Lung microvascular endothelial cell (primary cell): Measurements from ENCODE around the gene ZNF600. TPM values are rescaled to one million over a fixed set of nuclear protein-coding genes. Genes with fewer than 3 reads are reported as not detected.
"Not testable (repeated sequence)": the region's sequence is repeated elsewhere in the genome, so short reads cannot be mapped to it uniquely, and the experiment has no call there.

Experiments used
- DNase-seq, 2 donors: peaks; one replicate each; pipeline versions ENCODE4 v3.0.0 to v3.0.0-alpha.2; 2010; ENCODE audit warnings: low read depth in 2 of 2
- total RNA-seq: library from RNA; depleted of rRNA; stranded (reverse); fragments of >200 nt; gene quantifications from 2 replicates; pipeline ENCODE4 v1.2.1, GENCODE V29; 2014

Gene ZNF600
- 2.2 and 3.0 TPM in 2 replicates for total RNA-seq

DNA sequence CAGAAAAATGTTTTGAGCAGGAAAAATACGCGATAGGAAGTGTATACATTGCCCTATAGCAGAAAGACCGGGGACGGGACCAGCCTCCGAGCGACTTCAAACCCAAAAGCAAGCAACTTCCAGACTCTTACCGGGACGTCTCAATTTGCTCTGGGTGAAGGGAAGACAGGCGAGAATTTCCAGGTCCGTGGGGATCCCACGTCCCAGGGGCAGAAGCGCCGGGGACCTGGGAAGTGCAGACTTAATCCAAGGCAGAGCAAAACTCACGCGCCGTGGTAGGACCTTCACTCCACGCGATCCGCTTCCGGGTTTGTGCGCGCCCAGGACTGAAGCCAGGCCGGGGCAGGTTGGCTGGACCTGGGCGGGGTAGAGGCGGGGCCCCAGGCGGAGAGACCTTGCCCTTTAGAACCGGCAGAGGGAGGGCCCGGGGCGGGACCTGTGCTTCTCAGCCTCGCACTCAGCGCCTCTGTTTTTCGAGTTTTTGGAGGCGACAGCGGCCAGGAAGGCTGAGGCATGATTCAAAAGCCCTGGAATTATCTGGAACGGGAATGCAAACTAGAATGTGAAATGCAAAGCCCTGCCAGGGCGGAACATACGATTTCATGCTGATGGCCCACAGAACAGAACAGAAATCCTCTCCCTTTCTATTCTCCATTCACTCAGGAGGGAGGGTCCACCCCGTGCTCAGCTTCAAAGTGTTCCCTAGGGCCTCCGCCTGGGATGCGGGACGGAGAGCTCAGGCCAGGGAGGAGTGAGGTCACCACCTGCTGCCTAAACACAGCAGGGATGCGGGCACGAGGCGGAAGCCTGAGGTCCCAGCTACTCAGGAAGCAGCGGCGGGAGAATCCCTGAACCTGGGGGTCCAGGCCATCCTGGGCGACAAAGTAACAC is at the start of gene ZNF600:
Gene ZNF600, minus strand, starts transcription at position 328 of the 891 bp plus-strand sequence. CDS start 7,903 bp downstream, outside the sequence.
- peak; percentile 62 to 82 for DNase-seq

DNA sequence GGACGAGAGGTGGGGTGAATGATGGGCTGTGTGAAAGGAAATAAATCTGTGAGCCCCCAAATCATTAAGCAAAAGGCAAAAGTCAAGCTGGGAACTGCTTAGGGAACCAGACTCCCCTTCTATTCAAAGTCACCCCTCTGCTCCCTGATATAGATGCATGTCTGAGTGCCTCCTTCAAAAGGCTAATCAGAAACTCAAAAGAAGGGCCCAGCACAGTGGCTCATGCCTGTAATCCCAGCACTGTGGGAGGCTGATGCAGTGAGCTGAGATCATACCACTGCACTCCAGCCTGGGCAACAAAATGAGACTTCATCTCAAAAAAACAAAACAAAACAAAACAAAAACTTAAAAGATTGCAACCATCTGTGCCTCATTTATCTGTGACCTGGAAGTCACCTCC is 47.7 kb upstream of the ZNF600 start:
- DNase-seq: not testable (repeated sequence)

DNA sequence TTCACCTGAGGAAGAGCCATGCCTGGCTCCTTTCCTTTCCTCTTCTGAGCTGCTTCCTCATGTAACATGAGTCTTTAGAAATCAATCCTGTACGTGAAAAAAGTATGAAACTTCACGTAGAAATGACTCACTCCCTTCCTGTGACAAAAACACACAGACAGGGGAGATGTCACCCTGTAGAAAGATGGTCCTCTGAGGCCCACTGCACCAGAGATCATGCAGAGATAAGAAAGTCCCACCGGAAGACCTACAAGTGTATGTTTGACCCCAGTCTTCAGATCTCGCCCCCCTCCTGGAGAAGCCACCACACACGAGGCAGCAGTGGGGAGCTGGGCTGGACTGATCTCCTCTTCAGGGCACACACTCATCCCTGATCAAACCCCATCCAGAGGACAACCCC is 47.0 kb upstream of the ZNF600 start:
- DNase-seq: not testable (repeated sequence)

DNA sequence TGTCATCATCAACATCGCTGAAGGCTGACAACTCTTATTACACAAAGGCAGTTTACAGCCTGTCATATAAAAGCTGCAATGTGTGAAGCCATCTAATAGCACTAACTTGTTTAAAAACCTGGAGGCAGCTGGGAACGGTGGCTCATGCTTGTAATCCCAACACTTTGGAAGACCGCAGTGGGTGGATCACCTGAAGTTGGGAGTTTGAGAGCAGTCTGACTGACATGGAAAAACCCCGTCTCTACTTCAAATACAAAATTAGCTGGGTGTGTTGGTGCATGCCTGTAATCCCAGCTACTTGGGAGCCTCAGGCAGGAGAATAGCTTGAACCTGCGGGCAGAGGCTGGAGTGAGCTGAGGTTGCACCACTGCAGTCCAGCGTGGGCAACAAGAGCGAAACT is 43.3 kb upstream of the ZNF600 start:
- not testable (repeated sequence) for DNase-seq

DNA sequence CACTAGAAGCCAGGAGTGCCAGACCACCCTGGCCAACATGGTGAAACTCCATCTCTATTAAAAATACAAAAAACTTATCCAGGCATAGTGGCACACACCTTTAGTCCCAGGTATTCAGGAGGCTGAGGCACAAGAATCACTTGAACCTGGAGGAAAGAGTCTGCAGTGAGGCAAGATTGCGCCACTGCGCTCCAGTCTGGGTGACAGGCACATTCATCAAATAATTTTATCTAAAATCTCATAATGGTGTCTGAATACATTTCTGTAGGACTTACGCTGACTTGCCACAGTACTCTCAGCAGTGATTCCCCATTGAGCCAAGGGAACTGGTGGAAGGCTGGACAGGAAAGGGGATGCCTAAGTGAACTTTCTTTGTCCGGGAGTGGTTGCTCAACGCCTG is 39.2 kb upstream of the ZNF600 start:
- DNase-seq: no peak

DNA sequence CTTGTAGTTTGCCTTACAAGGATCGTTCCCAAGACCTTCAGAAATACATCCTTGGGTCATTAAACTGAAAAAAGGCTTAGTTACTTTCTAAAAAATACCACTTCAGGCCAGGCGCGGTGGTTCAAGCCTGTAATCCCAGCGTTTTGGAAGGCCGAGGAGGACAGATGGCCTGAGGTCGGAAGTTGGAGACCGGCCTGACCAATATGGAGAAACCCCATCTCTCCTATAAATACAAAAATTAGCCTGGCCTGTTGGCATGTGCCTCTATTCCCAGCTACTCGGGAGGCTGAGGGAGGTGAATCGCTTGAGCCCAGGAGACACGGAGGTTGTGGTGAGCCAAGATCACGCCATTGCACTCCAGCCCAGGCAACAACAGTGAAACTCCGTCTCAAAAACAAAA is 37.1 kb upstream of the ZNF600 start:
- no peak for DNase-seq

DNA sequence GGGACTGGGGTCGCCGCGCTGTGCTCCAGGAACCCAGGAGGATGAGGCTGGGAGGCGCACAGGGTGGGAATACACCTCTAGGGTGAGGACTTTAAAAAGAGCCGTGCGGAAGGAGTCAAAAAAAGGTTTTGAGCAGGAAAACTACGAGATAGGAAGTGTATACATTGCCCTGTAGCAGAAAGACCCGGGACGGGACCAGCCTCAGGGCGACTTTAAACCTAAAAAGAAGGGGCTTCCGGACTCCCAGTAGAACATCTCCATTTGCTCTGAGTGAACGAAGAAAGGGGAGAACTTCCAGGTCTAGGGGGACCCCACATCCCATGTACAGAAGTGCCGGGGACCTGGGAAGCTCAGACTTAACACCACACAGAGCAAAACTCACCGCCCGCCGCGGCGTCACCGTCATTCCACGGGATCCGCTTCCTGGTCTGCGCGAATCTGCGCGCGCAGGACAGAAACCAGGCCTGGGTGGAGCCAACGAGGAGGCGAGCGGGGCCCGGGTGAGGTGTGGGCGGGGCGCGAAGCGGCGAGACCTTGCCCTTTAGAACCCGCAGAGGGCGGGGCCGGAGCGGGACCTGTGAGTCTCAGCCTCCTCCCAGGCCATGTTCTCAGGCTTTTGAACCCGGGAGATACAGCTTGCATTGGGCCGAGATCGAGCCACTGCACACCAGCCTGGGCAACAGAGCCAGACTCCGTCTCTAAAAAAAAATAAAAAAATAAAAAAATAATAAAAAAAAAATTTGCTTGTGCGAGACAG is 34.8 kb upstream of the ZNF600 start, which contains the start of gene ZNF28:
Gene ZNF28, minus strand, starts transcription at position 430 of the 757 bp plus-strand sequence. CDS start 3,675 bp downstream, outside the sequence.
- DNase-seq: peak; percentile 46 to 51

DNA sequence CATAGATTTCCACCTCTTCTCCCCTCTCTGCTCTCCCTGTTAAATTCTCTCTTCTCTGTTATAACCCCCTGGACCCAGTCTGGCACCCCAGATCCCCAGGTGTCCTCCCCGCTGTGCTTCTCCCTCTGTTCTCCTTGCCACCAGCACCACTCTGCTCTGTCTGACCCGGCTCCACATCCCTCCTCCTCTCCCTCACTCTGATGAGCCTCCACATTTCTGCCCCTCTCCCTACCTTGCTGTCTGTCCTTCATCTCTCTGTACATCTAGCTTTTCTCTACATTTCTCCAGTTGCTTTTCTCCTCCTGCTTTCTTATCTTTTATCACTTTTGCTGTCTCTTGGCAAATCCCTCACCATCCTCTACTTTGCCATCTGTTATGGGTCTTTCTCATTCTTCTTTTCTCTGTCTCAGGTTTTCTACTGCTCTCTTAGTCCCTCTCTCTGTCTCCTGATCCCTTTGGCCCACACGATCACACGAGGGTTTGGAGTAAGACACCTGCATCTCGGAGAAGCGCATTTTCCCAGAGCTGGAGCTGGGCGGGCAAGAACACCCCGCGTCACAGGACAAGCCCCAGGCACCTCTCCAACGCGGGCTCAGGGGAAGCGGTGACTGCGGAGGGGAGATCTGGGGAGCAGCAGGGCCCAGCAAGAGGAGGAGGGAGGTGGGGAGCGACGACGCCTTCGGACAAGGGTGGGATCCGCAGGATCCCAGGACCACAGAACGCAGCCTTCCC is 34.0 kb upstream of the ZNF600 start:
- DNase-seq: peak; percentile 14 to 52

DNA sequence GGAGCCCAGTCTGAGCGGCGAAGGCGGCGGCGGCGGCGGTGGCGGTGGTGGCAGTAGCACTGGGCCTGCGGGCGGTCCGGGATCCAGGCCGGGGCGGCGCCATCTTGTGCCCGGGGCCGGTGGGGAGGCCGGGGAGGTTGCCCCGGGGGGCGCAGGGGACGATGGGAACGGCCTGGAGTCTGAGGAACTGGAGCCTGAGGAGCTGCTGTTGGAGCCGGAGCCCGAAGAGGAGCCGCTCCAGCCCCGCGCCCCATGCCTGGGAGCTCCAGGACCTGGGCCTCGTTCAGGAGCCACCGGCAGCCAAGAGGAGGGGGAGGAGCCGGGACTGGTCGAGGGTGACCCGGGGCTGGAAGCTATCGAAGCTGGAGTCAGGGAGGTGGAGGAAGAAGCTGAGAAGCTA is 23.2 kb upstream of the ZNF600 start:
- no peak for DNase-seq

DNA sequence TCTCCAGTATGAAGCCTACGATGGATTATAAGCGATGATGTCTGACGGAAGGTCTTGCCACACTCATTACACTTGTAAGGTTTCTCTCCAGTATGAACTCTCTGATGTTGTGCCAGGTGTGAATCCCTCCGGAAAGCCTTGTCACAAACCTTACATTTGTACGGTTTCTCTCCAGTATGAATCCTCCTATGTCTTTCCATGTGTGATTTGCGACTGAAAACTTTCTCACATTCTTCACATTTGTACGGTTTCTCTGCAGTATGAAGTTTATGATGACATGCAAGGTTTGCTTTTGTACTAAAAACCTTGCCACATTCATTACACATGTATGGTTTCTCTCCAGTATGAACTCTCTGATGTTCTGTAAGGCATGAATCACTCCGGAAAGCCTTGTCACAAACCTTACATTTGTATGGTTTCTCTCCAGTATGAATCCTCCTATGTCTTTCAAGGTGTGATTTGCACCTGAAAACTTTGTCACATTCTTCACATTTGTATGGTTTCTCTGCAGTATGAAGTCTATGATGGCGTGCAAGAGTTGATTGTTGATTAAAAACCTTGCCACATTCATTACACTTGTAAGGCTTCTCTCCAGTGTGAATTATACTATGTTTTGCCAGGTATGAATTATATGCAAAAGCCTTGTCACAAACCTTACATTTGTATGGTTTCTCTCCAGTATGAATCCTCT is 13.5 kb upstream of the ZNF600 start:
- not testable (repeated sequence) for DNase-seq

DNA sequence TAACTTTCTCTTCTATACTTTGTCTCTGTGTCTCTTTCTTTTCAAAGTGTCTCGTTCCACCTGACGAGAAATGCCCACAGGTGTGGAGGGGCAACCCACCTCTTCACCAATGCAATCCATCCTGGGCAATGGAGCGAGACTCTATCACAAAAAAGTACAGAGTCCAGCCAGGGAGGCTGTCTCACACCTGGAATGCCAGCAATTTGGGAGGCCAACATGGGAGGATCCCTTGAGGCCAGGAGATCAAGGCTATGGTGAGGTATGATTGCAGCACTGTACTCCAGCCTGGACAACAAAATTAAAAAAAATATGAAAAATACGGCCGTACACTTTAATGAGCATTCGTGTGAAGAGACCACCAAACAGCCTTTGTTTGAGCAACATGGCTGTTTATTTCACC is 2.8 kb upstream of the ZNF600 start:
- no peak for DNase-seq

DNA sequence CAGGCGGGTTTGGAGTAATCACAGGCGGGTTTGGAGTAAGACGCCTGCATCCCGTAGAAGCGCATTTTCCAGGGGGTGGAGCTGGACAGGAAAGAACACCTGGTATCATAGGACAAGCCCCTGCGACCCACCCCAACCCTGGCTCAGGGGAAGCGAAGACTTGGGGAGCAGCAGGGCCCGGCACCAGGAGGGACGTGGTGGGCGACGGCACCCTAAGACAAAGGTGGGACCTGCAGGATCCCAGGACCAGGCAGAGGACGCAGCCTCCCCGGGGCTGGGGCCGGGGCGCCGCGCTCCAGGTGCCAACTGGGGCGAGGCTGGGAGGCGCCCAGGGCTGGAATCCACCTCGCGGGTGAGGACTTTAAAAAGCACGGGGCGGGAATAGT is 520 bp downstream of the ZNF600 start:
- DNase-seq: peak; percentile 2 to 3

DNA sequence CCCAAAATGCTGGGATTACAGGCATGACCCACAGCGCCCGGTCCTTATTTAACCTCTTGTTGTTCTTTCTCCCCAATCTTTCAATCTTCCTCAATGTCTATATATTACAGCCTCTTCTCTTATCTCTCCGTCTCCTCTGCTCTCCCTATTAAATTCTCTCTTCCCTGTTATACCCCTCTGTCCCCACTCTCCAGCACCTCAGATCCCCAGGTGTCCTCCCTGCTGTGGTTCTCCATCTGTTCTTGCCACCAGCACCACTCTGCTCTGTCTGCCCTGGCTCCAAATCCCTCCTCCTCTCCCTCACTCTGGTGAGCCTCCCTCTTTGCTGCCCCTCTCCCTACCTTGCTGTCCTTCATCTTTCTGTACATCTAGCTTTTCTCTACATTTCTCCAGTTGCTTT is 1.1 kb downstream of the ZNF600 start:
- no peak for DNase-seq

DNA sequence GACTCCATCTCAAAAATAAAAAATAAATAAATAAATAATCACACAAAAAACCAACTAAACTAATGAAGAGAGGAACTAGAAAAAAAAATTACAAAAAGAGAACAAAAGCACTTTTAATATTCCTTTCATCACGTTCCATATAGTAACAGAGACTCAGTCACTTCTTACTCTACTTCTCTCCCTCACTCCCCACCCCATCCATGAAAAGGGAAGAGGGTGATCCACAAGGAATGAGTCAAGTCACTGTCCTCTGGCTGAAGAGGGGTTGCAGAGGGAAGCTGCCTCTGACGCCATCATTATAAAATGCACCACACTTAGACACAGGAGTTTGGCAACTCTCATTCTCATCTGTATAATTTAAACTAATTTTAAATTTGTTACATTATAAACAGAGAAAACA is 3.7 kb downstream of the ZNF600 start:
- not testable (repeated sequence) for DNase-seq

DNA sequence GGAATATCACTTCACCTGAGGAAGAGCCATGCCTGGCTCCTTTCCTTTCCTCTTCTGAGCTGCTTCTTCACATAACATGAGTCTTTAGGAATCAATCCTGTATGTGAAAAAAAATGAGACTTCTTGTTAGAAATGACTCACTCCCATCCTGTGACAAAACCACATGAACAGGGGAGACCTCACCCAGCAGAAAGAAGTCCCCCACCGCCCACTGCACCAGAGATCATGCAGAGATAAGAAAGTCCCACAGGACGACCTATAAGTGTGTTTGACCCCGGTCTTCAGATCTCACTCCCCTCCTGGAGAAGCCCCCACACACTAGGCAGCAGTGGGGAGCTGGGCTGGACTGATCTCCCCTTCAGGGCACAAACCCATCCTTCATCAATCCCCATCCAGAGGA is 7.8 kb downstream of the ZNF600 start:
- peak in 1 of 2 donors; percentile 18 for DNase-seq

DNA sequence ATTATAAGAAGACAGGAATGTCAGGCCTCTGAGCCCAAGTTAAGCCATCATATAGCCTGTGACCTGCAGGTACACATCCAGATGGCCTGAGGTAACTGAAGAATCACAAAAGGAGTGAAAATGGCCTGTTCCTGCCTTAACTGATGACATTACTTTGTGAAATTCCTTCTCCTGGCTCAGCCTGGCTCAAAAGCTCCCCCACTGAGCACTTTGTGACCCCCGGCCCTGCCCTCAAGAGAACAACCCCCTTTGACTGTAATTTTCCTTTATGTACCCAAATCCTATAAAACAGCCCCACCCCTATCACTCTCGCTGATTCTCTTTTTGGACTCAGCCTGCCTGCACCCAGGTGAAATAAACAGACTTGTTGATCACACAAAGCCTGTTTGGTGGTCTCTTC is 30.1 kb downstream of the ZNF600 start:
- not testable (repeated sequence) for DNase-seq

DNA sequence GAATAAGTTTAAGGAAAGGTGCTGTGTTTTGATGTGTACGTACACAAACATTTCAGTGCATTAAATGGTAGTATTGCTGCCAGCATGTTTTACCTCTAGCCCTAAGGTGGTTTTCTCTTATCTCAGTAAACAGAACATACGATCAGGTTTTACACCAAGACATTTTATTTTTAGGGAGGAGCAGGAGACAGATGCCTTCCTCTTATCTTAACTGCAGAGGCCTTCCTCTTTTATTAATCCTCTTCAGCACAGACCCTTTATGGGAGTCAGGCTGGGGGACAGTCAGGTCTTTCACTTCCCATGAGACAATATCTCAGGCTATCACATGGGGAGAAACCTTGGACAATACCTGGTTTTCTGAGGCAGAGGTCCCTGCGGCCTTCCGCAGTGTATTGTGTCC is 36.8 kb downstream of the ZNF600 start:
- no peak for DNase-seq

DNA sequence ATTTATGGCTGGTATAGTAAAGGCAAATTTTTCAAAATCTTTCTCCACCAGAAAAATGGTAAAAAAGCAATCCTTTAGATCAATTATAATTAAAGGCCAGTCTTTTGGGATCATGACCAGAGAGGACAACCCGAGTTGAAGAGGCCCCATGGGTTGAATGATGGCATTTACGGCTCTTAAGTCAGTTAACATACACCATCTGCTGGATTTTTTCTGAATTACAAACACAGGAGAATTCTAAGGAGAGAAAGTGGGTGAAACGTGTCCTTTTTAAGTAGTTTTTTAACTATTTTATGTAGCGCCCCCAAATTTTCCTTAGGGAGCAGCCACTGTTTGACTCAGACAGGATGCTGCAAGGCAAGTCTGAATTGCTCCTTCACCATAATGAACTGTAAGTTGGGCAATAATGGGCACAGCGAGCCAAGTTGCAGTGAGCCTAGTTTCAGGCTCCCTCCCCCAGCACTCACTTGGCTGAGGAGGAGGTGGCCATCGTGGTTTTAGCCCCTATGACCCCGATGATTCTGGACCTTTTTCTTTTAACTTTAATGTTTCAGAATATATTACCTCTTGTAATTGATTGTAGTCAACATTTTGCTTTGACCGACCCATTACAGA is 38.1 kb downstream of the ZNF600 start:
- DNase-seq: peak; percentile 60 to 74

DNA sequence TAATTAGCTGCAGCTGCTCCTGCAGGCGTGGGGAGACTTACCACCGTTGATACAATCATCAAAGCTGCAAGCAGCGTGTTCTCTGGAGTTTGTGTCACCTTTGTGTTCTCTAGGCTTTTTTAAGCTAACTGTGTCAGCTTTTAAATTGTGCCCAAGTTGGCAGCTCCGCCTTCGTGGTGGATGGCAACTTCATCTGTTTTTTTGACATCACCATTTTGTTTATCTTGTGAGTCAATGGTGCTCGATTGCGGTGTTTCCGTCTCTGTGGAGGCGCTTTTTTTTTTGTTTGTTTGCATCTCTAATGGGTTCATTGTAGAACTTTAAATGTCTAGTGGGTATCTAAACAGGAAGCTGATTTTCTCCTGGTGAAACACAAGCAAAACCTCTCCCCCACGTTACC is 40.7 kb downstream of the ZNF600 start:
- DNase-seq: peak in 1 of 2 donors; percentile 44

DNA sequence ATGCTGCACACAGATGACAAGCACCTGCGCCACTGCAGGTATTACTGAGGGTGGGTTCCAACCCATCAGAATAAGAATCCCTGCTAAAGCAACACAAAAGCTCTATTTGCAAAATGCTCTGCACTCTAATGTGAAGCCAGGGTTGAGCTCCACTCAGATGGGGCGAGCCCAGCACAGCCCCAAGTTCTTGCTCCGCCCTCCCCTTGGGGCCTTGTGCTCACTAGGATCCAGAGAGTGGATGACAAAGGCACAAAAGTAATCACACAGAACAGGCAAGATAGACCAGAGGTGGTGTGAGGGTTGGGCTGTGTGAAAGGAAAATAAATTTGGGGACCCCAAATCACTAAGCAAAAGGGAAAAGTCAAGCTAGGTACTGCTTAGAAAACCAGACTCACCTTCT is 43.5 kb downstream of the ZNF600 start:
- no peak for DNase-seq

DNA sequence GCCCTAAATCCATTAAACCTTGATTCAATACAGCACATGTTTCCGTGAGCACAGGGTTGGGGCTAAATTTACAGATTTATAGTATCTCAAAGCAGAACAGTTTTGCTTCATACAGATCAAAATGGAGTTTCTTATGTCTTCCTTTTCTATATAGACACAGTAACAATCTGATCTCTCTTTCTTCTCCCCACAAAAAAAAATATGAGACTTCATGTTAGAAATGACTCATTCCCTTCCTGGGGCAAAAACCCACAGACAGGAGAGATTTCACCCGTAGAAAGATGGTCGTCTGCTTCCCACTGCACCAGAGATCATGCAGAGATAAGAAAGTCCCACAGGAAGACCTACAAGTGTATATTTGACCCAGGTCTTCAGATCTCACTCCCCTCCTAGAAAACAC is 44.1 kb downstream of the ZNF600 start:
- DNase-seq: peak in 1 of 2 donors; percentile 21
